HCT116 (cell line): ENCODE data around the gene COMTD1.

Experiments
- CEBPB ChIP-seq: IDR thresholded peaks from 2 replicates; pipeline ENCODE4 v1.6.1; 2012; ENCODE audit warnings: low read depth
- EZH2 ChIP-seq: fragments of 200-600 bp; sonication (generic); IDR thresholded peaks from 2 replicates; pipeline ENCODE4 v1.6.1; 2017; ENCODE audit warnings: antibody characterized with exemption, mixed run types
- FOSL1 ChIP-seq: IDR thresholded peaks from 2 replicates; pipeline ENCODE4 v1.6.1; 2012; ENCODE audit warnings: low read depth
- MAX ChIP-seq: IDR thresholded peaks from 2 replicates; pipeline ENCODE4 v1.6.1; 2012
- POLR2A ChIP-seq: IDR thresholded peaks from 2 replicates; pipeline ENCODE4 v1.7.0; 2011; ENCODE audit warnings: borderline replicate concordance; ENCODE audit not compliant: insufficient read depth, insufficient read length; ENCODE audit errors: extremely low read depth
- REST ChIP-seq: IDR thresholded peaks from 2 replicates; pipeline ENCODE4 v1.6.1; 2012; ENCODE audit warnings: low read depth
- YY1 ChIP-seq: IDR thresholded peaks from 2 replicates; pipeline ENCODE4 v1.6.1; 2011; ENCODE audit warnings: low read length, low read depth, moderate library complexity, mild to moderate bottlenecking; ENCODE audit not compliant: insufficient replicate concordance; ENCODE audit errors: extremely low read depth
- ZFX ChIP-seq: fragments of 450-650 bp; IDR thresholded peaks from 2 replicates; pipeline ENCODE4 v1.6.1; 2017
- ZNF274 ChIP-seq: fragments of 200-500 bp; sonication (Bioruptor generic); IDR thresholded peaks from 2 replicates; pipeline ENCODE4 v1.6.1; 2014; ENCODE audit warnings: mild to moderate bottlenecking, low read depth, low read length, inconsistent platforms
- TF ChIP-seq, protein P1 (sequence below), 3 experiments: fragments of 200-600 bp in 1 of 3; sonication (generic) in 1 of 3; IDR thresholded peaks in 2 of 3; conservative IDR thresholded peaks in 1 of 3; 2 replicates each; pipeline ENCODE4 v1.5.1; 2012 to 2017; ENCODE audit warnings: low read depth in 2 of 3, low read length in 2 of 3, antibody characterized with exemption in 1 of 3, borderline replicate concordance in 1 of 3, control low read depth in 1 of 3, mild to moderate bottlenecking in 1 of 3, mixed read lengths in 1 of 3, mixed run types in 1 of 3, moderate library complexity in 1 of 3; ENCODE audit not compliant: insufficient read depth in 1 of 3

DNA sequence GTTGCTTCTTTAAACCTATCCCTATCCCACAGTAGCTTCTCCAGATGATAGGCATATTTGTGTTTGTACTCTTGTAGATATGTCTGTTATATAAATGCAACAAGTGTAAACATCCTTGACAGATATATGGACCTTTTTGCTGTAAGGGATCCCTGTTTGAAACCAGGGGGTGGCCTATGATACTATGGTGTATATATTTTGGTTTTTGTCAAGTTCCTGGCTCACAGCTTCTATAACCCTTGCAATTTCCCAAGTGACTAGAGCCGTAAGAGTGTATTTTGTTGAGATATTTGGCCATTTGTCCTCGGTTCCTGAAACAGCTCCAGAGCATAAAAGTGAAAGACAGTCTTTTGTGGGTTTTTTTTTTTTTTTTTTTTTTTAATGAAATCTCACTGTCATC is 9.7 kb downstream of the COMTD1 start:
- TF ChIP-seq EZH2, result no peak
- TF ChIP-seq CEBPB, result no peak
- TF ChIP-seq, protein P1, sequence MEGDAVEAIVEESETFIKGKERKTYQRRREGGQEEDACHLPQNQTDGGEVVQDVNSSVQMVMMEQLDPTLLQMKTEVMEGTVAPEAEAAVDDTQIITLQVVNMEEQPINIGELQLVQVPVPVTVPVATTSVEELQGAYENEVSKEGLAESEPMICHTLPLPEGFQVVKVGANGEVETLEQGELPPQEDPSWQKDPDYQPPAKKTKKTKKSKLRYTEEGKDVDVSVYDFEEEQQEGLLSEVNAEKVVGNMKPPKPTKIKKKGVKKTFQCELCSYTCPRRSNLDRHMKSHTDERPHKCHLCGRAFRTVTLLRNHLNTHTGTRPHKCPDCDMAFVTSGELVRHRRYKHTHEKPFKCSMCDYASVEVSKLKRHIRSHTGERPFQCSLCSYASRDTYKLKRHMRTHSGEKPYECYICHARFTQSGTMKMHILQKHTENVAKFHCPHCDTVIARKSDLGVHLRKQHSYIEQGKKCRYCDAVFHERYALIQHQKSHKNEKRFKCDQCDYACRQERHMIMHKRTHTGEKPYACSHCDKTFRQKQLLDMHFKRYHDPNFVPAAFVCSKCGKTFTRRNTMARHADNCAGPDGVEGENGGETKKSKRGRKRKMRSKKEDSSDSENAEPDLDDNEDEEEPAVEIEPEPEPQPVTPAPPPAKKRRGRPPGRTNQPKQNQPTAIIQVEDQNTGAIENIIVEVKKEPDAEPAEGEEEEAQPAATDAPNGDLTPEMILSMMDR (IDR thresholded peaks at IDR 0.05 in 2 of 3, conservative IDR thresholded peaks at IDR 0.05 in 1 of 3; ENCODE audit: borderline replicate concordance in 1 of 3, insufficient read depth in 1 of 3, low read depth in 2 of 3, low read length in 2 of 3), result no peak
- TF ChIP-seq POLR2A, result no peak
- TF ChIP-seq ZNF274, result no peak
- no peak for TF ChIP-seq YY1
- TF ChIP-seq ZFX, result no peak
- TF ChIP-seq MAX, result no peak
- TF ChIP-seq FOSL1, result no peak
- TF ChIP-seq REST, result no peak
